Hepatocyte (in vitro differentiated cells): ENCODE results near the gene RPL7A.

ENCODE experiments used
- CTCF ChIP-seq: fragments of 200-600 bp; sonication (generic); IDR thresholded peaks from 2 replicates; pipeline ENCODE4 v1.5.1; 2016; ENCODE audit warnings: antibody characterized with exemption, mild to moderate bottlenecking; ENCODE audit not compliant: poor library complexity
- EZH2 ChIP-seq: fragments of 200-600 bp; sonication (generic); IDR thresholded peaks from 2 replicates; pipeline ENCODE4 v1.6.1; 2016; ENCODE audit warnings: antibody characterized with exemption, mild to moderate bottlenecking, borderline replicate concordance
- EZH2phosphoT487 ChIP-seq: fragments of 200-600 bp; sonication (generic); IDR thresholded peaks from one replicate; pipeline ENCODE4 v1.6.1; 2018; ENCODE audit warnings: antibody characterized with exemption, mild to moderate bottlenecking, low read depth, moderate library complexity; ENCODE audit not compliant: unreplicated experiment, severe bottlenecking

DNA sequence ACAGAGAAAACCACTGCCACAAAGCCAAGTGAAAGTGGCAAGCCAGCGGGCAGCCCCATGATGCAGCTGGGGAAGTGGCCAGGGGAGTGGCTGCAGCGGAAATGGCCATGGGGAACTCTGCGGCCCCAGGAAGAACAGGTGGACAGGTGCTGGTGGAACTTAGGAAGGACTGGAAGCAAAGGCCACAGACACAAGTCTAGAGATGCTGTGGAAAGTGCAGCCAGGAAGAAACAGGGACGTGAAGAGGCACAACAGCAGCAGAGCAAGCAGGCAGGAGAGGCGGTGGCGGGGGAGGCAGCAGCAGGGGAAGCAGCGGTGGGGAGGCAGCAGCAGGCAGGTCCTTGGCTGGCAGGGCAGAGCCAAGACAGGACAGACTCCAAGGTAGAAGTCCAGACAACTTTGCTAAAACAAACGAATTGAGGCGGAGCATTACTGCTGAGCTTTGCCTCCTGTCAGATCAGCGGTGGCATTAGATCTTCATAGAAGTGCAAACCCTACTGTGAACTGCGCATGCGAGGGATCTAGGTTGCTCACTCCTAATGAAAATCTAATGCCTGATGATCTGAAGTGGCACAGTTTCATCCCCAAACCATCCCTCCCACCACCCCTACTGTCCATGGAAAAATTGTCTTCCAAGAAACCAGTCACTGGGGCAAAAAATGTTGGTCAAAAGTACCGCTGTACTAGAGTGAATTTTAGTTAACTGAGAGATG lies 23.9 kb upstream of the RPL7A start:
- TF ChIP-seq EZH2 (no peak), CTCF (no peak), EZH2phosphoT487 (no peak)
